Activated T-helper 1 cell treated with Interleukin-2 at 50 U/mL for 16 hours (primary cell): ENCODE data around the gene MTTP.
"Not testable (repeated sequence)": the region's sequence is repeated elsewhere in the genome, so short reads cannot be mapped to it uniquely, and the experiment has no call there.

Experiments
- DNase-seq: peaks from one replicate; pipeline ENCODE4 v3.0.0-alpha.2; 2020; ENCODE audit warnings: low read depth

MTTP gene

GRCh38 chr4:99574530-99575324 lies at the start of gene MTTP:
Gene MTTP (plus strand): TSS chr4:99574824. CDS start chr4:99574910, 86 bp downstream.
- no peak for DNase-seq

- DNase-seq, result no peak
Observed at GRCh38 chr4:99529228-99529627, 45.4 kb upstream of the MTTP start.

- DNase-seq, result no peak
Observed at GRCh38 chr4:99529956-99530355, 44.7 kb upstream of the MTTP start.

- DNase-seq, result not testable (repeated sequence)
Observed at GRCh38 chr4:99534699-99535098, 39.9 kb upstream of the MTTP start.

- no peak for DNase-seq
Observed at GRCh38 chr4:99536271-99536670, 38.4 kb upstream of the MTTP start.

GRCh38 chr4:99536848-99537247 lies 37.8 kb upstream of the MTTP start:
- DNase-seq, result no peak

GRCh38 chr4:99537674-99538073 lies 37.0 kb upstream of the MTTP start:
- DNase-seq, result no peak

- no peak for DNase-seq
Observed at GRCh38 chr4:99540277-99540939, 34.2 kb upstream of the MTTP start.

GRCh38 chr4:99552872-99553271 lies 21.8 kb upstream of the MTTP start:
- DNase-seq, result no peak

- DNase-seq, result peak; percentile 88
Observed at GRCh38 chr4:99563310-99564186, 11.1 kb upstream of the MTTP start, which contains the start of gene TRMT10A. Gene TRMT10A (minus strand): TSS chr4:99564039. CDS start chr4:99559338, 4,701 bp downstream.

- no peak for DNase-seq
Observed at GRCh38 chr4:99564921-99565320, 9.7 kb upstream of the MTTP start.

GRCh38 chr4:99571883-99572282 lies 2.7 kb upstream of the MTTP start:
- DNase-seq, result no peak

- DNase-seq, result no peak
Observed at GRCh38 chr4:99572527-99573240, 1.9 kb upstream of the MTTP start.

GRCh38 chr4:99573735-99574368 lies 772 bp upstream of the MTTP start:
- DNase-seq, result no peak

- no peak for DNase-seq
Observed at GRCh38 chr4:99578714-99579113, 4.1 kb downstream of the MTTP start.

GRCh38 chr4:99585516-99585915 lies 10.9 kb downstream of the MTTP start:
- no peak for DNase-seq

GRCh38 chr4:99586322-99586721 lies 11.7 kb downstream of the MTTP start:
- no peak for DNase-seq

GRCh38 chr4:99586797-99587196 lies 12.2 kb downstream of the MTTP start:
- DNase-seq, result no peak

- DNase-seq, result no peak
Observed at GRCh38 chr4:99587309-99587708, 12.7 kb downstream of the MTTP start.

GRCh38 chr4:99587803-99588202 lies 13.2 kb downstream of the MTTP start:
- DNase-seq, result no peak

GRCh38 chr4:99591757-99592156 lies 17.1 kb downstream of the MTTP start:
- DNase-seq, result no peak
